HG03108 (cell line): ENCODE results near the gene EVA1C.
"Not testable (repeated sequence)": the region's sequence is repeated elsewhere in the genome, so short reads cannot be mapped to it uniquely, and the experiment has no call there.

Experiments used
- ATAC-seq: cut with Tn5 transposase; IDR thresholded peaks from one replicate; pipeline ENCODE4 v1.9.1; 2021; ENCODE audit warnings: moderate library complexity; ENCODE audit not compliant: unreplicated experiment

Gene EVA1C

DNA sequence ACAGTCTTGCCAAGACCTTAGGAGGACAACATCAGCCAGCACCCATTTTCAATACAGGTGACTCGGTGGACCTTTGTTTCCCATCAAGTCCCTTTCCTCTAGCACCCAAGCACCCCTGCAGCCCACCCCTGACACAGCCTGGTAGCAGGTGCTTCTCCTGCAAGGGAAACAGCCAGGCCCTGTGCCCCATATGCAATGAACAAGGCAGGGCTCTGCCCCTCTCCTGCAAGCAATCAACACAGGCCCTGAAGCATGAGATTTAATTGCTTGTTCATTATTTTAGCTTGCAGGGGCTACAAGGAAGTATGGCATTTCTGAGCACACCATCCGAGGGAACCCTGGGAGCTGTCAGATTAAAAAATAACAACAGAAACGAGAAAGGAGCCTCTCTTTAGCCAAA lies 137.4 kb downstream of the EVA1C start:
- ATAC-seq = no peak

DNA sequence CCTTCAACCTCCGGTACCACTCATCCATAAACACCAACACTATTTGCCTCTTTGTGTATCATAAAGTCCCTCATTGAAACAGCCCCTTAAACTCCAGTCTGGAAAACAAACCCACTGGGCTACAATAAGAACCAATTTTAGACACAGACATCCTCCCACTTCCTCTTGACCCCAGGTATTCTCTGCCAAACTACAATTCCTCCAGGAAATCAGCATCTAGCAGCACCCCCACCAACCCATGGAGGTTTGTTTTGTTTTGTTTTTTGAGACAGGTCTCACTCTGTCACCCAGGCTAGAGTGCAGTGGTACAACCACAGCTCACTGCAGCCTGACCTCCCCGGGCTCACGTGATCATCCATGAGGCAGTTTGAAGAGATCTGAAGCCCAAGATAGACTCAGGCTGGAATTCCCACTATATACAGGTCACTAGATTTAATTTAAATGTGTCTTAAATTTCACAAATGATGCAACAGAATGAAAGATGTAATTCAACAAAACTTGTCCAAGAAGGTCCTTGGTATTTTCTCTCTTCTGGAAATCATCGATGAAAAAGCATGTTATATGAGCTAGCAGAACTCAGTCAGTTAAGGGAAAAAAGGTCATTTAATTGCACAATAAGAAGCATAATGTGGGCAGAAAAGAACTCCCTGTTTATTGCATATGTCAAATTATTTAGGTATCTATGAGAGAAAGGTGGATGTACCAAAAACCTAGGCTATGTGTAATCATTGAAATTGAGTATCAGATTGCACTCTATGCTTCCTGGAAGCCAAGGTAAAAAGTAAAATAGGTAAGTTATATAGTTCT lies 142.5 kb downstream of the EVA1C start:
- no peak for ATAC-seq

DNA sequence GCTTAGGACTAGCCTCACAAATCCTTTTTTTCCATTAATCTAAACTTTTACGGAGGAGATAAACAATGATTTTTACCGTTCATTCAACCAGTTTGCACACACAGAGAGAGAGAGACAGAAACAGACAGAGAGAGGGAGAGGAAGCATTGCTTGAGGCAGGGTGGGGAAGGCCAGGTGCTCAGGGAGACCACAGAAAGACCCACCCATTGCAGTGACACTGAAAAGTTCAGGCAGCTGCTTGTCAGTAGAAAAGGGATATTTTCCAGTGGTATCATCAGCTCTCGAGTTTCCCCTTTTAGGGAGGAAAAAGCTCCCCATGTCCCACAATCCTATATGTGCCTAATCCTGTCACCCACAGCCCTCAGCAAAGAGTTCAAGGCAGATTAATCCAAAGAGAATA lies 145.6 kb downstream of the EVA1C start:
- ATAC-seq = no peak

DNA sequence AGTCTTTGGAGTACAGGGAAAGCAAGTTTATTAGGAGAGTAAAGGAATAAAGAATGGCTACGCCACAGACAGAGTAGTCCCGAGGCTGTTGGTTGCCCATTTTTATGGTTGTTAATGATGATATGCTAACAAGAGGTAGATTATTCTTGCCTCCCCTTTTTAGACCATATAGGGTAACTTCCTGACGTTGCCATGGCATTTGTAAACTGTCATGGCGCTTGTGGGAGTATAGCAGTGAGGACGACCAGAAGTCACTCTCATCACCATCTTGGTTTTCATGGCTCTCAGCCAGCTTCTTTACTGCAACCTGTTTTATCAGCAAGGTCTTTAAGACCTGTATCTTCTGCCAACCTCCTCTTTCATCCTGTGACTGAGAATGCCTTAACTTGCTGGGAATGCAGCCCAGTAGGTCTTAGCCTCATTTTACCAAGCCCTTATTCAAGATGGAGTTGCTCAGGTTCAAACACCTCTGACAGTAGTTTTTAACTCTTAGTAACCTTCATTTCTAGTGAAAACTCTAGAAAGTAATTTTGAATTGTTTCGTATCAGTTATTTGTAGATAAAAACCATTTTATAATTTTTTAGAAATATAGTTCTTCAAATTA lies 146.6 kb downstream of the EVA1C start:
- ATAC-seq = no peak

DNA sequence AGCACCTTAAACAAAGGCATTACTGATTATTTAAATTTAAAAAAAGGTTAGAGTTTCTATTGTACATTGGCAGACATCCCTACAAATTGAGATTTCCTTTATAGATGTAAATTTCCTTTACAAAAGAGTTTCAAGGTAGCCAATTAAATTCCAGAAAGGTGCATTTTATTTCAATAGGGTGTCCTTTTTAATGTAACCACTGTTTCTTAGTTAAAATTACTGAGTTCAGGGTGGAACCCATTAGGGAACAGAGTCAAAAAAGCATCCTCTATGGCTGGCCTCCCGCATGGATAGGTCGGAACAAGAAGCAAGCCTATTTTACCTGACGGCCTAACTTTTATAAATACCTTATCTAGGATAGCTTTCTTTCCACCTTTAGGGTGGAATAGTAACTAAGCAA lies 148.4 kb downstream of the EVA1C start:
- ATAC-seq = no peak

DNA sequence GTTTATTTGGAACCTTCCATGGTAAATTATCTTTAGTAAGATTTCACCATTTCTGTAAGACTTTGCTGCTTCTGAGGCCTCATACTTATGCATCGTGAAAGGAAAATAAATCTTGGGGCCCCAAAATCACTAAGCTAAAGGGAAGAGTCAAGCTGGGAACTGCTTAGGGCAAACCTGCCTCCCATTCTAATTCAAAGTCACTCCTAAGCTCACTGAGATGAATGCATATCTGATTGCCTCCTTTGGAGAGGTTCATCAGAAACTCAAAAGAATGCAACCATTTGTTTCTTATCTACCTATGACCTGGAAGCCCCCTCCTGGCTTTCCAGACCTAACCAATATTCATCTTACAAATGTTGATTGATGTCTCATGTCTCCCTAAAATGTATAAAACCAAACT lies 149.0 kb downstream of the EVA1C start:
- ATAC-seq = not testable (repeated sequence)

DNA sequence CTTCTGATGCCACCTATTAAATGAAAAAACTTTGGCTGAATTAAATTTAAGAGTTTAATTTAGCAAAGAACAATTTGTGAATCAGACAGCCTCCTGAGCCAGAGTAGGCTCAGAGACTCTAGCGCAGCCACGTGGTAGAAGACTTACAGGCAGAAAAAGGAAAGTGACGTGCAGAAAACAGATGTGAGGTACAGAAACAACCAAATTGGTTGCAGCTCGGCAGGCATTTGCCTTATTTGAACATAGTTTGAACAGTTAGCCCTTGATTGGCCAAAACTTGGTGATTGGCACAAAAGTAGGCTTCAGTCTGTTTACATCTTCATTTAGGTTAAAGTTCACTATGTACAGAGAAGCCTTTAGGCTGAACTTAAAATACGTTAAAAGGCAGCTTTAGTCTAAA lies 149.9 kb downstream of the EVA1C start:
- no peak for ATAC-seq

DNA sequence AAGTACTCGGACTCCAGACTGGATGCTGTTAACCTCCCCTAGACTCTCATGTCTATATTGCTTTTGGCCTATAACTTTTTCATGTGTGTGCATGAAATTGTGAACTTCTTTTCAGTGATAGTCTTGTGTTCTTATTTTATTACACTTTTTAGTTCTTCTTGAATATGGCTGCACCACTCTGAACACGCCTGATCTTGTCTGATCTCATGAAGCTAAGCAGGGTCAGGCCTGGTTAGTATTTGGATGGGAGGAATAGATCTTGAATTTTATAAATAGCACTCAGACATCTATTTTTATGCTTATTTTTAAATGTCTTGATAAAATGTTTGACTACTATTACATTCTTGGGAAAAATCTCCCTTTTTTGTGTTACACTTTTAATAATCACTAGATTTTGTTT lies 150.4 kb downstream of the EVA1C start:
- no peak for ATAC-seq
